HG03280 (cell line): ENCODE measurements around the gene MORN2.
A peak's percentile ranks its signal among the peaks of the same experiment; 100 is the strongest.

Experiments used
- ATAC-seq: cut with Tn5 transposase; IDR thresholded peaks from one replicate; pipeline ENCODE4 v1.9.1; 2021; ENCODE audit warnings: mild to moderate bottlenecking, moderate library complexity; ENCODE audit not compliant: unreplicated experiment

The MORN2 gene

DNA sequence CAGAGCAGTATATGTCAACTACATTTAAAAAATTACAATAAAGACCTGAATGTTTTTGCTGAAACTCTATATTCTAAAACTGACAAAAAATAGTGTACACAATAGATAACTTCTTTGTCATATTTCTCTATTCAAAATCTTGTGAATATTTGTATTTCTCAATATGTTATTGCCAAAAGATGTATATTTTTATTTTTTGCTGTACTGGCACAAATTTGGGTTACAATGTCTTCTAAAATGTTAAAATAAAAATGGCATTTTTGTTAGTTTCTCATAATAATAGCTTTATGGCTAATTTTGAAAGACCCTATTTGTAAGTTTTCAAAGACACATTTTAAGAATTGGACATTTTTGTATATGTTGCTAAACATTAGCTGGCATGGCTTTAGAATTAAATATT lies 13.3 kb downstream of the MORN2 start:
- no peak for ATAC-seq

DNA sequence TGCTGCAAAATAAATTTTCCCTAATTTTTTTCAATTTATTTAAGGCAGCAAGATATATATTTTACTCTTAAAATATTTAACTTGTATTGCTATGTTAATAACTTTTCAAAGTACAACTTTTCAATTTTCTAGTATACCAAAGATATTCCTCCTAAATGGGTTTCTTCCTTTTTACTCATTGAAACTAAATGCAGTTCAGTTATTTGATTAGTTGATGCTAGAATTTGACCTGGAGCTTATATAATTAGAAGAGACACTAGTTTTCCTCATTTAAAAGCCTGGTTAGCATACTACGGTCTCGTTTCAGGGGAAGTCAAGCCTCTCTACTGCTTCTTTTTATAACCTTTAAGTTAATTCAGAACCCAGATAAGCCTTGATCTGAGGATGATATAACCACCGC lies 13.8 kb downstream of the MORN2 start, which contains the start of gene ARHGEF33:
Gene ARHGEF33 (plus strand): TSS at position 301 of the 400 bp plus-strand sequence. CDS start 29,573 bp downstream, outside the sequence.
- ATAC-seq: no peak

DNA sequence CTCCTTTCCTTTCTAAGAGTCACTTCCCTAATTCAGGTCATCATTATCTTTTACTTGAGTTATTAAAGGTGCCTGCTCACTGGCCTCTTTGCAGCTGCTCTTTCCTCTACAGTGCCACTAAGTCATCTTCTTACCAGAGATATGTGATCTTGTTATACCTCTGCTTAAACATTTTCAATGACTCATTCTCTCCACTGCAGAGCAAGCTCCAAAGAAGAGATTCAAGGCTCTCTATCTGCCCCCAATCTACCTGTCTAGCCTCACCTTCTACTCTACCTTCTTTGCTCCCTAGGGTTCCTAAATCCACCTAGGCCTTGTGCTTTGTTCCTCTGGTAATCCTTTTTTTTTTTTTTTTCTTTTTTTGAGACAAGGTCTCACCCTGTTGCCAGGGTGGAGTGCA lies 17.0 kb downstream of the MORN2 start:
- ATAC-seq: no peak

DNA sequence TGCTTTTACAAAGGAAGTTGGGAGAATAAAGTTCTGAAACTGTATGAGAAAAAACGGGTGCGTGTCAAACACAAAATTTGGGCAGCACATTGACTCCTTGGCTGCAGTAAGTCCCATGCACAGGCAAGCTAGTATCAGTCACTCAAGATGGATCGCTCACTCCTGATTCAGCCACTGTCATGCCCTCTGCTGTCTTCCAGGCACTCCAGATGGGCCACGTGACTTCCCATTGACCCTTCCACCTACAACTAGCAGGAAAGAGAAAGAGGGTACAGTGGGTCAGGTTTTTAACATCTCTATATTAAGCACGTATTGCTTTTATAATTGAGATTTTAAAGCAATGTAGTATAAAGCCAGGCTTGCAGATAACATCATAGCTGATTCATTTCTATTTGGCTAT lies 22.5 kb downstream of the MORN2 start:
- no peak for ATAC-seq

DNA sequence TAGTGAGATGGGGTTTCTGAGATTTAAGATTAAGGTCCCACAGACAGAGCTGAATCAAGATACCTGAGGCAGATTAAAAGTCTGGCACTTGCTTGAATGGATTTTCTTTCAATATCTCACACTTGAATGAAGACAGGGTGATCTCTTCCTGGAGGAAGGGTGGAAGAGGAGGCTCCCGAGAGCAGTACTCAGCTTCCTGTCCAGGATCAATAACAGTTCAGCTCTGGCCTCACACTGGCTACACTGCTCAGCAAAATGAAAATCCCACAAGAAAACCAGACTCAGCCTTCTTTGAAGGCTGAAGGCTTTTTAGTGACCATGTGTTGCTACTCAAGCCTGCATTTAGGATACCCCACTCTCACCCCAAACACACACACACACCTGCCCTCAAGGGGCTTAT lies 24.9 kb downstream of the MORN2 start:
- no peak for ATAC-seq

DNA sequence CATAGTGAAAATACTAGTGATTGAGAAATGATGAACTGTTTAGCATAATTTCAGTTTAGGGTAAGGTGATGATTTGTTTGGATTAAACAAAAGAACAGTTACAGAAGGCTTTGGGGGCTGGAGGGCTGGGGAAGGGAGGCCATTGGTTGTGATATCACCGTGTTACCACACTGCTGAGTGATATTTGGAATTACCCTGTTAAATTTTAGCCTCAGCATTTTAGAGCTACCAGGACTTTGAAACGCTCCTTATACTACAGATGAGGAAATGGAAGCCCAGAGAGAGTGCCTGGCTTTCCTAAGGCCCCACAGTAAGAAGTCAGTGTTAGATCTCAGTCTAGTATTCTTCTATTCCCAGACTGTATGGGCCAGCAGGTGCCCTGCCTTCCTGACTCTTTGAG lies 29.5 kb downstream of the MORN2 start:
- ATAC-seq: no peak

DNA sequence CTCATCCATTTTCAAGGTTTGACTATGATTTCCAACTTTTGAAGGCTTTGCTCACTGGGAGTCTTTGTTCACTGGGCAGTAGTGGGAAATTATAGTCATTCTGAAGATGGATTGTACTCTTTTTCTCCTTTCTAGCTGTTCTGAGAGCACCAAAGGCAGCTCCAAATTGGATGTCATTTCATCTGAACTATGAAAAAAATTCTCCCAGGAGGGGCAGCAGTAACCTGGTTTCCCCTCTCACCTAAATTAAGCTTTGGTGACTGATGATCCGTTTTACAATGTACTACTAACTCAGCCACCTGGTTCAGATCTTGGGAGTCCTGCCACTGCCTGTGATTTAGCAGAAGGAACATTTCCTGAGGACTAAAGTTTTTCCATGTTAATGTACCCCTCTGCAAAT lies 31.5 kb downstream of the MORN2 start:
- no peak for ATAC-seq

DNA sequence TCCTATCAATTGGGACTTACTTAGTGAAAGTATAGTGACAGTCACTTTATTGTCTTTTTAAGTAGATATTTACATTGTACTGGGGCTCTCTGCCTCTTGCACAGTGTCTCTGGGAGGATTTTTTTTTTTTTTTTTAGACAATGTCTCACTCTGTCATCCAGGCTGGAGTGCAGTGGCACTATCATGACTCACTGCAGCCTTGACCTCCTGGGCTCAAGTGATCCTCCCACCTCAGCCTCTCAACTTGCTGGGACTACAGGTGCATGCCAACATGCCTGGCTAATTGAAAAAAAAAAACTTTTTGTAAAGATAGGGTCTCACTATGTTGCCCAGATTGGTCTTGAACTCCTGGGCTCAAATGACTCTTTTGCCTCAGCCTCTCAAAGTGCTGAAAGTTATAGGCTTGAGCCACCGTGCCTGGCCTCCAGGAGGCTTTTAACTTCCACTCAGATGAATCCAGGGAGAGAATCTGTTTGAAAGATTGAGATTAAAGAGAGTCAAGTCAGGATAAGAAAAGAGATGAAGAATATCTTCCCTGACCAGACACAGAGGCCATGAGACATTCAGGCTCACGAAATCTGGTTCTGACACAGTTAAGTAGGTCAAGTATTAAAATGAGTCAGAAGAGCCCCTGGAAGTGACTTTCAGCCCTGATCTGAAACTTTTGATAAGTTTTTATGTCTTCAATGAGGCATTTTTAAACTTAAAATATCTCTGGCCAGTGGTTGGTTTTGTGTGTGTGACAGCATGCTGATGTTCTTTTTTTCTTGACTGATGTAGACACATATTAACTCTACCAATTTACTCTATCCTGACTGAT lies 32.2 kb downstream of the MORN2 start:
- ATAC-seq: peak; percentile 95

DNA sequence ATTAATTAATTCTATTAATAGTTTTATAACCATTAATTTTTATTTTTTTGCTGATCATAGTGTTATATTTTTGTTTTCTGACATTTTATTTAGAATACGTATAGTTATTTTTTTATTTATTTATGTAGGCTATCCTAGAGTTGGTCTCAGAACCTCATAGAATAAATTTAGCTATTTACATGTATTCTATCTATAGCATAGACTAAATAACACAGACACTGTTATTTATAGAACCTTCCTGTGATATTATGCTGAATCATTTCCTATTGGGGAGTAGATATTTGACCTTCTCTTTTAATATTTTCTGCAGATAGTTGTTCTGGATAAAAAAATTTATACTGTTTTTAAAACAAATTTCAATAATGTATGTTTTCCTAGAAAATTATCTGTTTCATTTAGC lies 34.1 kb downstream of the MORN2 start:
- no peak for ATAC-seq

DNA sequence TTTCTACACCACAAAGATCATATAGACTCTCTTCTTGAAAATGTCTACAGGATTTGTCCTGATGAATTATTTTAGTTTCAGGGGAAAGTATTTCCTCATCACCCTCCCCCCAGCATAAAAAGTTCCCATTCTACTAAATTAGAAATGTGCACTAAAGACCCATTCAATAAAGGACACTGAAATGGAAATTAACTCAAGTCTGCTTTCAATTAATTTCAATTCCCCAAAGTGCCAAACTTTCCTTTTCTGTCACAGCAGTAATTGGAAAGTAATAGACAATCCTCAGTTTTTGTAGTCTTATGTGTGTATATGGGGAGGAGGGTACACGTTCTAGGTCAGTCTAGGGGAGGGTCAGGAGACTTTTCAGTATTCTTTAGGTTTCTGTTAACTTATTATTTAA lies 35.4 kb downstream of the MORN2 start:
- no peak for ATAC-seq

DNA sequence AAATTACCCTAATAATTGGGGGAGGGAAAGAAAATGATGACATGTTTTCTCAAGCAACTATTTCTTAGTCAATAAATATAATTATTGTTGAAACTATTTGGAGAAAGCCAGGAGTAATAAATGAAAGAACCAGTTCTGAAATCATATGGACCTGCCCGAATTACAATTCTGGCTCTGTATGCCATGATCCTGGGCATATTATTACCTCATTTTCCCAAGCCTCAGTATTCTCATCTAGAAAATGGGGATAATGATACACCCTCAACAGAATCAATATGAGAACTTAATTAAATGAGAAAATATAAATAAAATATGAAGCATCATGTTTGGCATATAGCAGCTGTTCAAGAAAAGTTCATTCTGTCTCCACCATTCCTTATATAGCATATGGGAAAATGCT lies 36.8 kb downstream of the MORN2 start:
- no peak for ATAC-seq

DNA sequence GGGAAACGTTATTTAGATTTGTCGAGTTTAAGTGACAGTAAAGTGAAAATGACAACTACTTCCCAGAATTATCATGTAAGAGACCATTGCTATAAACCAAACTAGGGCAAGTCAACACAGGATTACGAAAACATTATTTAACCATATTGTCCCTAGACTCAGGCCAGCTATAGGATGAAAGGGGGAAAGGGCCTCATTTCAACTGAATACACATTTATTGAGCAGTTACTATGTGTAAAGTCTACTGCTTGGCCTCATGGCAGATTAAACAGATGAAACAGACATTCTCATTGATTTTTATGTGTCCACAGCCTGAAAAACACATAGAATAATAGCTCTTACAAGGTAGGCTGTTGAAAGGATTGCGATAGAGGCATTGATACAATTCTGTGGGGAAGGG lies 46.6 kb downstream of the MORN2 start:
- ATAC-seq: no peak

DNA sequence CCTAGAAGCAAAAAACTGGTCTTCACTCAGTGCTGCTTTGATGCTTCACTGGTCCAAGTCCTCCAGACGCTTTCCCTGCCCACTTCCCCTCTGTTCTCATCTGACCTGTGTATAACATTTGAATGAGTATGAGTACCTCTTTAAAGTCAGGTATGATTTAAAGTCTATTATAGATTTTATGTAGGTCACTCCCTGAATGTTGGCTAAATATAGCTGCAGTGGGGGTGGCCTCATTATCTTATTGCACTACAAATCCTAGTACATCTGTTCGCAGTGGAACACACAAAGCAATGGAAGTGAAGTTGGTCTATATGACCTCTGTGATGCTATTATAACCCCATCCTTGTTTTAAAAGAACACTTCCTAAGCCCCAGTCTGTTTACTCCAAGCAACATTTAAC lies 47.1 kb downstream of the MORN2 start:
- ATAC-seq: no peak

DNA sequence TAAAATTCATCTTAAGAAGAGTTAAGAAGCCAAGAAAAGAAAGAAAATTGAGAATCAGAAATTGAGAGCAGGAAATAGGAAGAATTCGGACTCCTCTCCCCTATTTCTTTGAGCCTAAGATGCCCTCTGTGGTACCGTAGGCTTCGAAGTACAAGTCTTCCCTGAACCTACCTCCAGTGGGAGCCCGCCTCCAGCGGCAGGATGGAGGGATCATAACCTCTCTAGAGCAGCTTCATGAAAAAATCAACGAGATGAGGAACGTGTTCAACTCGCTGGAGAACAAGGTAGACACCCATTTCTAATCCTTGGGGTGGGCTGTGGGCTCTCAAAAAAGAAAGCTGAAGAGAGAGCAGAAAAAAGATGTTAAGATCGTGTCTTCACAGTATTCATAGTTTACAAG lies 50.2 kb downstream of the MORN2 start:
- no peak for ATAC-seq

DNA sequence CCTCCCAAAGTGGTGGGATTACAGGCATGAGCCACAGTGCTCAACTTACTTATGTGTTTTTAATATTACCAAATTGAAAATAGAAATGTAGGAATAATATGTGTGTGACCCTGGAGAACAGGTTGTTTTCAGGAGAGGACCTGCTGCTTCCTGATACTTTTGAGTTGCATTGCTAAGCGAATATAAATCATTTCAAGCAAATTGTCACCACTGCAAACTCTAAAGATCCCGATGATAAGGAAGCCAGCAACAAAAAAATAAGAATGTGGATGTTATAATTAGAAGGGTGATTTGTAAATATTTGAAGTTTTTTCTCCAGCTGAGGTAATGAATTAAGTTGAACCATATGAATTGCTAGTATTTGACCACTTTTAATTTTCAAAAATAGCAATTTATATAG lies 54.8 kb downstream of the MORN2 start:
- ATAC-seq: no peak
